Measurements from ENCODE around the gene LYL1.

The LYL1 gene

GRCh38 chr19:13092158-13092543 lies 10.5 kb downstream of the LYL1 start:
- in situ Hi-C loops (cut with HindIII; ENCODE audit: low pct_ligation_motif_present, low sequenced_read_pairs) = no loop called here
- TF ChIP-seq CTCF (IDR thresholded peaks at IDR 0.05; ENCODE audit: low read depth, low read length, missing control alignments) = no peak
- H3K27ac ChIP-seq = no peak overlapping the region
- H3K36me3 ChIP-seq (replicated peaks) = no peaks in the 10 kb centered on the region
- DNase-seq = no peak
- no peaks in the 10 kb centered on the region for H3K27me3 ChIP-seq (replicated peaks)
- no peak overlapping the region for H3K4me3 ChIP-seq (ENCODE audit: low read depth, low read length)

DNA sequence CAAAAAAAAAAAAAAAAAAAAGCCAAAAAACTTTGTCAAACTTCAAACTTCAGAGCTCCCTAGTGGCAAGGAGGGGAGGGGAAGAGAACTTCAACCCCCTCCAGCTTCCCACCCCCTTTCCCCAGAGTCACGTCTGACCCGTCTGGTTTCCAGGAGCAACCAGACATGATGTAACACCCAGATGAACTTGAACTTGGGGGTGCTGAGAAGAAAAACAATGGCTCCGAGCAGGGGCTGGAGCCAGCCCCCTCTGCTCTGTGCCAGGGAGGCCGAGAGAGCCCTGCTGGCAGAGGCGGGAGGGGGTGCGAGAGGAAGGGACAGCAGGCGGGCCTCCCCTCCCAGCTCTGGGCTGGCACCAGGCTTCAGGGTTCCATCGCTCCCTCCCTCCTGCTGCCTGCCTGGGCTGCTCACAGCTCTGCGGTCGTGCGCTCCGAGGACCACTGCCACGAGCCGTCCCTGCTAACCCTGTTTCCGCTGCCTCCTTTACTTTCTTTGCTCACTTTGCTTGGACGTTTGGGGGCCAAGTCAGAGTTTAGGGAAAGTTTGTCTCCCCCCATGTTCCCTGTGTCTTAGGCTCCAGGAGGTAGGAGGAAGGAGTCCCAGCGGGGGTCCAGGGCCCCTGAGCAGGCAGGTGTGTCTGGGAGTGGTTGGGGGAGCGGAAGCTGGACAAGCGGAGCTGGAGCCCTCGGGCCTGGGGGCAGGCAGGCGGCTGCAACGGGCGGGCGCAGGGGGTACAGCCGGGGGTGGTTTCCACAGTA lies 11.1 kb downstream of the LYL1 start:
- peak; percentile 82 for DNase-seq
- peak overlapping the region; percentile 33 for H3K27ac ChIP-seq
- no peaks in the 10 kb centered on the region for H3K27me3 ChIP-seq (replicated peaks)
- in situ Hi-C loops (cut with HindIII; ENCODE audit: low pct_ligation_motif_present, low sequenced_read_pairs) = no loop called here
- H3K36me3 ChIP-seq (replicated peaks) = no peaks in the 10 kb centered on the region
- no peak overlapping the region for H3K4me3 ChIP-seq (ENCODE audit: low read depth, low read length)
- TF ChIP-seq CTCF (IDR thresholded peaks at IDR 0.05; ENCODE audit: low read depth, low read length, missing control alignments) = peak; percentile 2

GRCh38 chr19:13090511-13091231 lies 12.0 kb downstream of the LYL1 start:
- Histone ChIP-seq H3K36me3 (replicated peaks) (no peaks in the 10 kb centered on the region), H3K4me3 (ENCODE audit: low read depth, low read length) (no peak overlapping the region), H3K27me3 (replicated peaks) (no peaks in the 10 kb centered on the region), H3K27ac (peak overlapping the region; percentile 11)
- no peak for TF ChIP-seq CTCF (IDR thresholded peaks at IDR 0.05; ENCODE audit: low read depth, low read length, missing control alignments)
- no peak for DNase-seq
- in situ Hi-C loops (cut with HindIII; ENCODE audit: low pct_ligation_motif_present, low sequenced_read_pairs) = no loop called here

DNA sequence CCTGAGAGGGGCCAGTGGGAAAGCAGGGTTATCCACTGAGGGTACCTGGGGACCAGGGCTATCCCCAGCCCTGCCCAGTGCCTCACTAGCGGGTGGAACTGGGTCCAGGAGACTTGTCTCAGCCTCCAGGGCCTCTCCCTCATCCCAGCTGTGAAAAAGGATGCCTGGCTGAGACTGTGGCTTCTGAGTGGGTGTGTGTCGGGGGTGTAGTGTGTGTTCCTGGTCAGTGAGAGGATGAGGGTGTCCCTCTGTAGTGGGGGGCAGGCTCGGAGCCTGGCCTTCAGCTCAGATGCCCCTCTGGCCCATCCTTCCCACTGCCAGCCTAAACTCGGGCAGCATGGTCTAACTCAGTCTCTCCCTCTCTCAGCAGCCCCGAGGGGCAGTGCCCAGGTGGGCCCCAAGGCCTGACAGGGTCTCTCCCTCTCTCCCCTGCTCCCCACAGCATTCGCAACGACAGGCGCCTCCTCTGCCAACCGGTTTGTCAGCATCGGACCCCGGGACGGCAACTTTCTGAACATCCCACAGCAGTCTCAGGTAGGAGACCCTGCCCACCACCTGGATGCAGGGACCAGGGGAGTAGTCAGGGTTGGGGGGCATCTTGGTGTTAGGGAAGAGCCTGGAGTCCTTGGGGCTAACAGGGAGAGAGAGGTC lies 12.7 kb downstream of the LYL1 start:
- in situ Hi-C loops (cut with HindIII; ENCODE audit: low pct_ligation_motif_present, low sequenced_read_pairs) = no loop called here
- Histone ChIP-seq H3K27me3 (replicated peaks) (no peaks in the 10 kb centered on the region), H3K4me3 (ENCODE audit: low read depth, low read length) (no peak overlapping the region), H3K36me3 (replicated peaks) (no peaks in the 10 kb centered on the region), H3K27ac (no peak overlapping the region)
- no peak for DNase-seq
- no peak for TF ChIP-seq CTCF (IDR thresholded peaks at IDR 0.05; ENCODE audit: low read depth, low read length, missing control alignments)

DNA sequence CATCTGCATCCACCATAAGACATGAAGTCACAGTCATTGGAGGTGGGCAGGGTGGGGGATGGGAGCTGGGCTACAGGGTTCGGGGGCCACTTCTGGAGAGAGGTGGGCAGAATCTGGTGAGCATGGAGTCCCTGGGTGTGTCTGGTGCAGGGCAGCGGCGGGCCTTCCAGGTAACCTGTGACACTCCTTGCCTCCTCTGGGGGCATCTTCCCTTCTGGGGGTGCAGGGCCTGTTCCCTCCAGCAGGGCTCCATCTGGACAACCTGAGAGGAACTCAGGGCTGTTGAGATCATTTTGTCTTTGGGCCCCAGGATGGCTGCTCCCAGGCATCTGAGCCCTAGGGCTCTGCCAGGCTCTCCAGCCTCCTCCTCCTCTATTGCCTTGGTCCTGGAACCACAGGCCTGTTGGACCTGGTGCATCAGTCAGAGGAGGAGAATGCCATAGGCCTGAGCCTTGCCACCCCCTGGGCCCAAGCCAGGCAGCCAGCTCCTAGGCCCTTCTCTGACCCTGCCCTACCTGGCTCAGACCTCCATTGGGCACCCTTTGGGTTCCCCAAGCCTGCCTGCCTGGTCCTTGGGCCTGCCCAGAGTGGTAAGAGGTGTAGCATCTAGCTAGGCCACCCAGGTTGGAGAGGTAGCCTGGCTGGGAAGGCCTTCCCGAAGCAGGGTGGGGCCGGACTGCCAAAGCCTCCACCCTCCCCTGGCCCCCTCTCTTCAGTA lies 13.4 kb downstream of the LYL1 start:
- Histone ChIP-seq H3K27ac (no peak overlapping the region), H3K4me3 (ENCODE audit: low read depth, low read length) (no peak overlapping the region), H3K36me3 (replicated peaks) (no peaks in the 10 kb centered on the region), H3K27me3 (replicated peaks) (no peaks in the 10 kb centered on the region)
- peak; percentile 68 for TF ChIP-seq CTCF (IDR thresholded peaks at IDR 0.05; ENCODE audit: low read depth, low read length, missing control alignments)
- DNase-seq = no peak
- in situ Hi-C loops (cut with HindIII; ENCODE audit: low pct_ligation_motif_present, low sequenced_read_pairs) = no loop called here
